ENCODE results near the gene CAPN6.

The CAPN6 gene

GRCh38 chrX:111207851-111208250, 62.4 kb downstream of the CAPN6 start:
- DNase-seq (ENCODE audit: low read depth, low spot score) = no peak

- no peak for DNase-seq (ENCODE audit: low read depth, low spot score)
Observed at GRCh38 chrX:111200327-111200726, 70.0 kb downstream of the CAPN6 start.

- DNase-seq (ENCODE audit: low read depth, low spot score) = no peak
Observed at GRCh38 chrX:111199505-111199904, 70.8 kb downstream of the CAPN6 start.

Measured in ELF-1 (cell line).